ENCODE measurements around the gene ACBD6.

ACBD6 gene

DNA sequence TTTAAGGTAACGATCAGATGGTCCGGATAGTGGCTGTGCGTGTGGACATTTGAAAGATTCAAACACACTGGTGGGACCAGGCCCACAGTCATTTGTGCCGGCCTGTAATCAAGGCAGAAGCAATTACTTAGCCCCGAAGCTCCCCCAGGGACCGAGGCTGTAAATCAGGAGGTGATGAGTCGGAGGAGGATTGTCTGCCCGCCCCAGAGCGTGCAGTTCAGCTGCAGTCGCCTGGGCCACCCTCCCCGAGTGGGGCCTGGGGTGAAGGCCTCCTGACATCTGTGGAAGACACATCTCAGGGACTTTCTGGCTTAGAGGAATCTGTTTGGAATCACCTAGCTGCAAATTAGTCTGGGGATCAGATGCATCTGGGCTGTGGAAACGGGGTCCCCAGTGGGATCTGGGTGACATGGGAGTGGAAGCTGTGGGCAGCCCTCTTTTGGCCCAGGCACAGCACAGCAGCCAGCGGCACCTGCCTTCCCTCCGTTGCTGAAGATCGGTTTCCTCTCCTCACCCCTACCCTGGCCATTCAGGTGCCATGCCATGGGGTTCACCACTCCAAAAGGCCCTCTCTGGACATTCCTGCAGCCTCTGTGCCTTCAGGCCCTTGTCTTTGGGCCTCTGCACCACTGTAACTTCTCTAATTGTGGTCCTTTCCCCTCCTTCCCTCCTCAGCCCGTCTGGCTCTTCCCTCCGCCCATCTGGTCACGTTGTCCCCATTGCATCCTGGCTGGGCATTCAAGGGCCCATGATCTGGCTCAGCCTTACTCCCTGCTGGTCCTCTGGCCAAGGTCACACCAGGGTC is 246.6 kb downstream of the ACBD6 start:
- no peak for DNase-seq (ENCODE audit: low spot score)

- no peak for DNase-seq (ENCODE audit: low spot score)
These were observed 247.5 kb downstream of the ACBD6 start for GRCh38 chr1:180254854-180255253.

GRCh38 chr1:180254496-180254819 is 247.9 kb downstream of the ACBD6 start:
- no peak for DNase-seq (ENCODE audit: low spot score)

GRCh38 chr1:180253585-180254495 is 248.5 kb downstream of the ACBD6 start:
- no peak for DNase-seq (ENCODE audit: low spot score)

- peak; percentile 62 for DNase-seq (ENCODE audit: low spot score)
These were observed 249.5 kb downstream of the ACBD6 start for GRCh38 chr1:180252638-180253536.

DNA sequence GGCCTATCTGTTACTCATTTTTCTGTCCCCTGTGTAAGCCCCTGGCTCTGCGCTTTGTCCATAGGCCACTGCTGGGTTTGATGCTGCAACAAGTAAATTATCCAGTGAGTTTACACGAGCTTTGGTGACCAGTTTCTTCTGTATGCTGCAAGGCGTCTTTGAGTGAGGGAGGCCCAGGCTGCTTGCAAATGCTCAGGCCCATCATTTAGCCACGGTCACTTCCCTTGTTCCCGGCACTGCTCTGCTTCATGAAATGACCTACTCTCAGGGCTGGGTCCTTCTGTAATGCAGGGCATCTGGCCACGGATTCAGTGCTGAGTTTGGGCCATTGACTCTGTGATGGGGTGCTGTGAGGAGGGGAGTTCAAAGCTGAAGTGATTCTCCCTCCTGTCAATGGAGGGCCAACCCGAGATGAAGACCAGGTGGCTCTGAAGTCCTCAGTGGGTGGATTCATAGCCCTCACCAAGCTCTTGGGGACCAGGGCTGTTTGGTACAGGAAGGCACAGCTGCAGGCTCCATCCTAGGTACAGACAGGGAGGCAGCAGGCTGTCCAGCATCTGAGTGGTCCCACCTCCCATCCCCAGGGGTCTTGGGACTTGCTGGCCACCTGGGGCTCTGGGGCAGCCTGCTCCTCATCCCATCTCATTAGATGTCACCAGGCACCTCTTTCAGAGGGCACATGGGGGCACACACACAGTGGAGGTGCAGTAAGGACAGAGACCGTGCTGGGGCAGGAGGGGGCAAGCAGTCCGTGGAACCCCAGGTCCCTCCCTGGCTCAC is 250.7 kb downstream of the ACBD6 start:
- no peak for DNase-seq (ENCODE audit: low spot score)

- no peak for DNase-seq (ENCODE audit: low spot score)
These were observed 251.4 kb downstream of the ACBD6 start for GRCh38 chr1:180250883-180251509.

DNA sequence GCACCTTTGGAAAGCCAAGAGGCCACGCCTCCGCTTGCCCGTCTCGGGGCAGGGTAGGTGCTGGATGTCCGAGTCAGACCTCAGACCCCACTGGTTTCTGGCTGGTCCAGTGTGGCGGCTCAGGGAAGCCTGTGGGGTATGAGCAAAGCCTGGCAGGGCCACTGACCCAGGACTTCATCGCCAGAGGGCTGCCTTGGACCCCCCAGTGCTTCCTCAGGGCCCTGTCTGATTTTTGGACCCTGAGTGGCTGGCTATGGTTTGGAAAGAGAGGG is 251.9 kb downstream of the ACBD6 start:
- no peak for DNase-seq (ENCODE audit: low spot score)

DNA sequence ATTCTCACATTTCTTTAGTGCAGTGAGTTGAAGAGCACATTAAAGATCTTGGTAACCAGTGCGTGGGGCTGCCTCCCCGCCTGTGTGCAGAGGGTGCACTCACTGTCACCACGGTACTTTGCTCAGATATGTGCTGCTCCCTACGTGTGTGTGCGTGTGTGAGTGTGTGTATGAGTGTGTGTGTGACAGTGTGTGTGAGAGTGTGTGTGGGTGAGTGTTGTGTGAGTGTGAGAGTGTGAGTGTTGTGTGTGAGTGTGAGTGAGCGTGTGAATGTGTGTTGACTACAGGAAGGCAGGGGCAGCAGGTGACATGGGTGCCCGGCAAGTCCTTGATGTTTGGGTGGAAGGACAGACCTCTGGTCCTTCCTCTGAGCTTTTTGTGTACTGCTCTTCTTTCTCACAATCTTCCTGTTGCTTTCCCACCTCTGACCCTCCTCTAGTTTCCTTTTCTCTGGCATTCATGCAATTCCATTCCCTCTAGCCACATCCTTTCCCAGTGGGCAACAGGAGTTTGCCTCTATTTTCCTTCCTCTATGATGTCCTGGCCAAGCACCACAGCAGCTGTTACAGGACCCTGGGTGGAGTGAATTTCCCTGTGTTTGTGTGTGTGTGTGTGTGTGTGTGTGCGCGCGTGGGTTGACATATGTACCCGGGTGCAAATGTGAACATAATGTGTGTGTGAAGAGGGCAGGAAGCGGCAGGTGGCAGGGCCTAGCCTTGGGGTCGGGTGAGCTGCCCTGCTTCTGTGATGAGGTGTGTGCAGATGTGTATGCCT is 252.5 kb downstream of the ACBD6 start:
- DNase-seq (ENCODE audit: low spot score) = no peak

DNA sequence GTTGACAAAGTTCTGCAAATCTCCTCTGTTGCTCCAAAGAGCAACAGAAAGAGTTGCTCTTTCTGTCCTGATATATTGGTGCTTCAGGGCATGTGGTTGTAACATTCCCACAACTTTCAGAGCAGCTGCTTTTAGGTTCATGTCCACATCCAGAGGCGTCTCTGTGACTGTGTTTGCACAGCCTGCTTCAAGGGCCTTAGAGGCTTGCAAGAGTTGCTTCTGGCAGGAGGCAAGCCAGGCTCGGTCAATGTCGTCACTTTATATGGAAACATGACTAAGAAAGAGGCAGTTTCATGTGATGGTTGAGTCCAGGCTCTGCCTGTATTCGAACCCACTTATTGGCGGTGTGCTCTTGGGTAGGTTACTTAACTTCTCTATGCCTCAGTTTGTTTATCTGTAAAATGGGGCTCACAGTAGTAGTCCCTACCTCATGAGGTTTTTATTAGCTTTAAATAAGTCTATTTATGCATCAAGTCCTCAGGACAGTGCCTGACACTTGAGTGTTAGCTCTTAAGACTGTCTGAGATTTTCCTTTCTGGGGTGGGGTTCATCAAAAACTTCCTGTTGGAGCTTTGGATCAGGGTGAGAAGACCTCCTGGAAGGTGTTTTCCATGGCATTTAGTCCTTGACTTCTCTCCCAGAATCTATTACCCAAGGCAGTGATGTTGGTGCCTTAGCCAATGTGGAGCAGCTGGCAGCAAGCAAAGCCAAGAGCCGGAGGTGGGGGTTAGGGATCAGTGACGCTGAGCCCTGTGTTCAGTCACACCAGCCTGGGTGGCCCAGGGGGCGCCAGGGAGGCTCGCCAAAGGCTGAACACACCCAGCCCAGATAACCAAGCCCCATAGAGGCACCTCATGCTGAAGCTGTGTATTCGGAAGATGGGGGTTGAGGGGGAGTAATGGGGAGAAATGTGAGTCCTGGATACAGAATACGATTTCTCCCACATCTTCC is 253.4 kb downstream of the ACBD6 start:
- DNase-seq (ENCODE audit: low spot score) = no peak

- no peak for DNase-seq (ENCODE audit: low spot score)
These were observed 254.2 kb downstream of the ACBD6 start for GRCh38 chr1:180248176-180248575.

- no peak for DNase-seq (ENCODE audit: low spot score)
These were observed 254.8 kb downstream of the ACBD6 start for GRCh38 chr1:180247580-180247979.

DNA sequence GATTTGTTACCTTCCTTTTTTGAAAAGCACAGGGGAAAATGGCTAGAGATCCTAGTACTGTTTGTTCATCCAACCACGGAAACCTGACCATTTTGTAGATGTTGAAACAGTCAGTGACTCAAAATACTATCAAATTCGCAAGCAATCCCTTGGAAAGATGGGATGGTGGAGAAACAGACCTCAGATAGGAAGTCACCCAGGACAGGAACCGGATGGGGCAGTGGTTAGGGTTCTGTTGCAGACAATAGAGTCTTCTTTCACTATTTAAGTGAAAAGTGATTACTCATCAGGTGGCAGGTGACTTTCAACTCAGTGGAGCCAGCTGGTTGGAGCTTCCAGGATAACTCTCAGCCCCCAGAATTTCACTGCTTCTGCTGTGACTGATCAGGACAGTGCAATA is 255.3 kb downstream of the ACBD6 start:
- DNase-seq (ENCODE audit: low spot score) = no peak

- DNase-seq (ENCODE audit: low spot score) = no peak
These were observed 255.8 kb downstream of the ACBD6 start for GRCh38 chr1:180246579-180246978.

DNA sequence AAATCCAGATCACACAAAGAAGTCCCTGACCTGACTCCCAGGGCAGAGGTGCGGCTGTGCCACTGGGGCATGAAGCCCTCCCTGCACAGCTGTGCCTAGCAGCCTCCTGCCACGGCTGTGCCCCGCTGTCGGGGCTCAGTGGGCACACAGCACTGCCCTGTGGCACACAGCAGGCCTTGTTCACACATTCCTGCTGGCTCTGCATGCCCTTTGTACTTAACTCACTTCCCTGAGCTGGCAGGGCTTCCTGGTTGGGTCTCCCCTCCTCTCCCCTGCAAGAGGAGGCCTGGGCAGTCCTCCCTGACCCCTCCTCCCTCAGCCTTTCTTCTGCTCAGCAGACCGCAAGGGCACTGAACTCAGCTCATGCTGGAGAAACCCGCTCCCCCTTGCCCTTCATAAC is 257.5 kb downstream of the ACBD6 start:
- no peak for DNase-seq (ENCODE audit: low spot score)

DNA sequence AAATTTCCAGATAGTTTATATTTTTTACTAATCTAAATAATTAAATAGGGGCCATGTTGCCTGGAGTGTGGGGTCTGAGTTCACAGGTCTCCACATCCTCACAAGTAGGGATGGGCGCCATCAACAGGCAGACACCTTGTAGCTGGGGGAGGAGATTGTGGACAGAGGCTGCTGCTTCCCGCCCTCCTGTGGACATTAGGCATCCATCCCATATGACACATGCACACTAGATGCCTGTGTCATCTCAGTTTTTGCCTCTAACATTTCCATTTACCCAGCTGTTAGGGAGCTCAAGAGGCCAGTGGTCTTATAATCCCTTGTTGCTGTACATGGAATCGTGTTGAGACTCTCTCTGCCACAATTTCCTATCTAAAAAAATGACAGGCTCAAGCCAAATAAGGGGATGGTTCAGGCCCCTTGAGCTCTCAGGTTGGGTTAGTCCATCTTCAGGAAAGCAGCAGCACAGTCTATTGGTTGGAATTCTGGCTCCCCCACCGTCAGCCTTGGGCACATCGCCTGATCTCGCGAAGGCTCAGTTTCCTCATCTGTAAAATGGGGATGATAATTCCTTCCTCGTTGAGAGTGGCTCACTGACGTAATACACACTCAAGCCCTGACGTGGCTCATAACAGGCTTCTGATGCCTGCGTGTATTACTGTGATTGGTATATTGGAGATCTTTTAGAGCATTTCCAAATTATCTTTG is 258.7 kb downstream of the ACBD6 start:
- no peak for DNase-seq (ENCODE audit: low spot score)

GRCh38 chr1:180241716-180242544 is 260.4 kb downstream of the ACBD6 start:
- no peak for DNase-seq (ENCODE audit: low spot score)

Measured in CD4-positive, alpha-beta T cell treated with Interleukin-15 for 4 hours (primary cell).